ENCODE measurements around the gene KRTAP13-4.

The KRTAP13-4 gene, protein sequence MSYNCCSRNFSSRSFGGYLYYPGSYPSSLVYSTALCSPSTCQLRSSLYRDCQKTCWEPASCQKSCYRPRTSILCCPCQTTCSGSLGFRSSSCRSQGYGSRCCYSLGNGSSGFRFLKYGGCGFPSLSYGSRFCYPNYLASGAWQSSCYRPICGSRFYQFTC

DNA sequence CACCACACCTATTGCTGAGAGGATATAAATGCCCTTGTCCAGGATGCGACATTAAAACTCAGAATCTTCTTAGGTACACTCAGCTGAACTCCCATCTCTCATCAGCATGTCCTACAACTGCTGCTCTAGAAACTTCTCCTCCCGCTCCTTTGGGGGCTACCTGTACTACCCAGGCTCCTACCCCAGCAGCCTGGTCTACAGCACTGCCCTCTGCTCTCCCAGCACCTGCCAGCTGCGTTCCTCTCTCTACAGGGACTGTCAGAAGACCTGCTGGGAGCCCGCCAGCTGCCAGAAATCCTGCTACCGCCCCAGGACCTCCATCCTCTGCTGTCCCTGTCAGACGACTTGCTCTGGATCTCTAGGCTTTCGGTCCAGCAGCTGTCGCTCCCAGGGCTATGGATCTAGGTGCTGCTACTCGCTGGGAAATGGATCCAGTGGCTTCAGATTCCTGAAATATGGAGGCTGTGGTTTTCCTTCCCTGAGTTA is at the start of gene KRTAP13-4:
KRTAP13-4 (plus strand) TSS at position 51 of the 486 bp plus-strand sequence; CDS start at position 107, 56 bp downstream.
- DNase-seq = no peak

DNA sequence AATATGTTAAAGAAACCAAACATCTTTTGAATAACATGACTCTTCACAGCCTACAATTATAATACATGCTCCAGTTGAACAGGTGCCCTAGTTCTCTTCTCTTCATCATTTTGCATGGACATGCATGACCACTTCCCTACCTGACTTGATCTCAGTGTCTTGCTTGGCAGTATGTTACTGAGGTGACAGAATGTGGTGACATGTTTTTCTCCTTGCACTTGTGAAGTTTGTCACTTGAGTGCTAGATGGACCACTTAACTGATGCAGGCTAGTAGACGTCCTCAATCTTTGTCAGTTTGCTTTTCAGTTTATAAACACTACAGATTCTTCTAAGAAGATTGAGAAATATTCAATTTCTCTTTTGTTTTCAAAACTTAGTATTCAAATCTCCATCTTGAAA is 47.8 kb upstream of the KRTAP13-4 start:
- DNase-seq = no peak

DNA sequence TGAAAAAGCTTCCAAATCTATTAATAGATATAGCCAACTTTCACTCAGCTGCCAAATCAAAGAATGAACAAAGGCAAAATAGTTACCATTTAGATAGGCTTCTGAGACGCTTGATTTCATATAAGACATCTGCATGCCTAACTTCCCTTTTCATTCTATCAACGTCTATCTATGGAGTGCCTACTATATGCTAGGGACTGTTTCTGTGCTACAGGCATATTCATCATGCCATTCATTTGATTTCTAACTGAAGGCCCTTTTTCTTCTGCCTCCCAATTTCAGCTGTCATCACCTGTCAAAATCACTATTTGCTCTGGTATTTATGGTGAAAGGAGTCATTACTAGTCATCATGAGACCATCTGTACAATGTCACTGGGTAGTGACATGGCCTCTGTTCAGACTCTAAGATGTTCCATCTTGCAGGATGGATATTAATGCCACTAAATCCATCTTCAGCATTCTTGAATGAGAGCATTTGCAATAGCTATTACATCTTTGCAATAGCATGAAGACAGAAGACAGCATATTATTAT is 38.5 kb upstream of the KRTAP13-4 start:
- DNase-seq = no peak

DNA sequence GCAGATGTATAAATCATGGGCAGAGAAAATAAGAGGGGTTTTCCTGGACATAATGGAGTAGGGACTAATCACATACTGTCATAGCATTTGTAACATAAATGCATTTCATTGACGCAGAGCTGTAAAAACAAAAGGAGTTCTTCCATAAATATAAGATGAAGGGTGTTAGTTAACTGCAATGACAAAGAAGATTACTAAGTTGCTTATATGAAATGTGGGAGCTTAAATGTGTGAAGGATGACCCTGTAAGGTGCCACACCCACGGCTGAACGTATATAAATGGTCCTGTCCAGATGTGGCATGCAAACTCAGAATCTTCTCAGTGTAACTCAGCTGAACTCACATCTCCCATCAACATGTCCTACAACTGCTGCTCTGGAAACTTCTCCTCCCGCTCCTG is 34.3 kb upstream of the KRTAP13-4 start, which contains the start of gene KRTAP13-1:
KRTAP13-1 (plus strand) TSS at position 301 of the 400 bp plus-strand sequence; CDS start at position 357, 56 bp downstream.
- no peak for DNase-seq

GRCh38 chr21:30408782-30409494 is 21.1 kb upstream of the KRTAP13-4 start:
- no peak for DNase-seq

- DNase-seq = no peak
These were observed 14.0 kb upstream of the KRTAP13-4 start for GRCh38 chr21:30415993-30416392.

DNA sequence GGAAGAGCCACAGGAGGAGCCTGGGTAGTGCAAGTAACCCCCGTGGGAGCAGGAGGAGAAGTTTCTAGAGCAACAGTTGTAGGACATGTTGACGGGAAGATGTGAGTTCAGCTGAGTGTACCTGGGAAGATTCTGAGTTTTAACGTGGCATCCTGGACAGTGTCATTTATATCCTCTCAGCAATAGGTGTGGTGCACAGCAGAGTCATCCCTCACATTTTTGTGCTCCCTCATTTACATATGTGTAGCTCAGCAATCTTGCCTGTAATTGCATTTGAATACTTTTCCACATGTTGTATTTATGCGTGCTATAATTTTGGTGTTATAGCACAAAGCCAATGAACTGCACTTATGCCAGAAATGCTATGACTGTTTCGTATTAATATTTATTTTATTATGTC is 4.2 kb upstream of the KRTAP13-4 start, which contains the start of gene KRTAP13-3:
KRTAP13-3 (minus strand) TSS at position 101 of the 400 bp plus-strand sequence; CDS start at position 87, 14 bp downstream.
- DNase-seq = no peak

GRCh38 chr21:30426731-30427130 is 3.3 kb upstream of the KRTAP13-4 start:
- no peak for DNase-seq

DNA sequence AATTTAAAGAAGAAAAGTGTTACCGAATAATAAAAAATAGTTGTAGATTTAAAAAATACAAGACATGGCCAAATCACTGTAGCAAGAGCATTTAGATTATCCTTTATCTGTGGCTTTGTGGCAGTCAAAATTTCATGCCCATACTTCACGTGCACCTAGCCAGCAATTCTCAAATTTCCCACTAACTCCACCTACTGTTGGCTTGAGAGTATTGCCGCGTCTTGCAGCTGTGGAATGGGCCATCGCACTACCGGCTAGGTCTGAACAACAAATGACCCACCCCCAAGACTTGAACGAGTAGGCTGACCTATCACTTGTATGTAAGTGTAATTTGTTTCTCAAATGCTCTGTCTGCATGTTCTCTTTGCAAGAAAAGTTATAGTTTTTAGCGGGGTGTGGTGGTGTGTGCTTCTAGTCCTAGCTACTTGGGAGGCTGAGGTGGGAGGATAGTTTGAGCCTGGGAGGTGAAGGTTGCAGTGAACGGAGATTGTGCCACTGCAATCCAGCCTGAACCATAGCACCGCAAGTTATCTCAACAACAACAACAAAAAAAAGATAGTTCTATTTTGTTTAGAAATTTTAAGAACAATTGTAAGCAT is 4.1 kb downstream of the KRTAP13-4 start:
- DNase-seq = no peak

GRCh38 chr21:30437010-30437565 is 7.1 kb downstream of the KRTAP13-4 start:
- DNase-seq = no peak

GRCh38 chr21:30439975-30440374 is 10.0 kb downstream of the KRTAP13-4 start, which contains the start of gene KRTAP15-1:
TSS of gene KRTAP15-1 (plus strand) at chr21:30440275. CDS start at chr21:30440328, 53 bp downstream.
- DNase-seq = no peak

- DNase-seq = no peak
These were observed 13.2 kb downstream of the KRTAP13-4 start for GRCh38 chr21:30443226-30443625.

DNA sequence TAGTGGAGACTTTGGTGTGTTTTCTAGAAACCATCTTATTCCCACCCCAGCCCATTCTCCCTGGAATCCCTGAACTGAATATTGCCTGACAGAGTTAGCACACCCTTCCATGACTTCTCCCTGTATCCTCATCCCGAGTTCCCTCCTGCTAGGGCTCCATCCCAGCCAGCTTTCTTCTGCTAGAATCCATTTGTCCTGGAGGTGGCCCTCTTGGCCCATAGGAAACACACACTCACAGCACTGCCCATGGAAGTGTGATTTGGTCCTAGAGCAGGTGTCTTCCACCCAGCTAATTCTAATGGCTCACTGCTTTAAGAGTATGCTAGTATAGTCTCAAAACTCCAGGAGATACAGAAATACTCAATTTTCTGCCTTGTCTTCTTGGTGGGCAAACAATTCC is 14.2 kb downstream of the KRTAP13-4 start:
- DNase-seq = no peak

DNA sequence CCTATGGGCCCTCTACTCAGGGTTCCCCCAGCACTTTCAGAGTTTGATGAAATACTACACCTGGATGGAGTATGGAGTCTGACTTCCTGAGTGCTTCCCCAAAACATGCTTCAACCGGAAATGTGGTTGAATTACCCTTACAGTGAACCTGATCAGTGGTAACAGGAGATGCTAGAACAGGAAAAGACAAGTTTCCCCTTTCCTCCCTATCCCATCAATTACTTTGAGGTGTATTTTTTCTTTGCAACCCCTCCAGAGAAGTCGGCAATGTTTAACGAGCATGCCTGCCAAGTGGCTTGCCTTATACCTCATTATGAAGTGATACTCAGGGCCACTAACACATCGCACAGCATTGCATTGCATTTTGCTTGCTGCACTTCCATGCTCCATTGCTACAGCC is 17.0 kb downstream of the KRTAP13-4 start:
- DNase-seq = no peak

GRCh38 chr21:30448514-30448913 is 18.5 kb downstream of the KRTAP13-4 start:
- no peak for DNase-seq

DNA sequence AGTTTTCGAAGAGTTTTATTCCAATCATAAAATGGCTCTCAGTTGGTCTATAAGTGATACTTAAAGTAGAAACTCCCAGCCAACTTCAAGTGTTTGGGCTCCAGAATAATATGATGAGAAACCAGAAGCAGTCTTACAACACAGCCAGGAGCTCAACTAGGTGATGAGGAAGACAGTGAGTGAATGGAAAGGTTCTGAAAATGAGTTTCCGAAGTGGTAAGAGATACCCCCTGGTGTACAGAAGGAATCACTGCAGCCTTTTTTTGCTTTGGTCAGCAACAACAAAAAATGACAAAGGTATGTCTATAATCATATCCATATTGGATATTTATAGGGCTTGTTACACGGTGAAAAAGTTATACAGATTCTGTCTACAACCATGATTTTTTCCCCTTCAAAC is 33.7 kb downstream of the KRTAP13-4 start:
- DNase-seq = no peak

DNA sequence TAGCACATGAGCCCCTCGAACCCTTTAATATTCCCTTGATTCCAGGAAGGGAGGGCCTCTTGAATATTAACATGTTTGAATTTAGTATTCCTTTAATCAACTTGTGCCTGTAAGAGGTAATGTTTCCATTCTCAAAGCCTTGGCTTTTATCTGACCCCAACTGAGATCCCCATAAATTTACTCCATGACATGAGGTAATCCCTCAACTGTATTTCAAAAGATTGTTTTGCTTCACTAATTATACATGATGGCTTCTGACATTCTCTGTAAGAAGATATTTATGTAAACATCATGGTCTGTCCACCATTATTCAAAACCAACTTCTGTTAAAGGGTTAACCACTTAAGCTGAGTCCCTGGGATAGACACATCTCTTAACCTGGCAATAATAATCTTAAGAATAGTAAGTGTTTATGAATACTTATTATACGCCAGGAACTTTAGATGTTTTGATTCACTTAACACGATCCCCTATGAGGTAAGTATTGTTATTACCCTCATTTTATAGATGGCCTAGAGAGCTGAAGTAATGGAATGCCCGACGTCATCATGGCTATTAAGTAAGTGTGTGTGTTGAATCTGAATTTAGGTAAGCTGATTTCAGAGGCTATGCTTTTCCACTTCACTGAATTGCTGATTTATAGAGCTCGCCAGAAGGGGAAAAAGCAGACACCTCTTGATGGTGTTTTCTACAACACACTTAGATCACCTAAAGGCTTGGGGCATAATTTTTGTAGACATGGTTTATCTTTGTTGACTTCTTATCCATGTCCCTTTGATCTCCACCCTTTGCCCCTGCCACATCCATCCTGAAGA is 39.1 kb downstream of the KRTAP13-4 start:
- DNase-seq = no peak

DNA sequence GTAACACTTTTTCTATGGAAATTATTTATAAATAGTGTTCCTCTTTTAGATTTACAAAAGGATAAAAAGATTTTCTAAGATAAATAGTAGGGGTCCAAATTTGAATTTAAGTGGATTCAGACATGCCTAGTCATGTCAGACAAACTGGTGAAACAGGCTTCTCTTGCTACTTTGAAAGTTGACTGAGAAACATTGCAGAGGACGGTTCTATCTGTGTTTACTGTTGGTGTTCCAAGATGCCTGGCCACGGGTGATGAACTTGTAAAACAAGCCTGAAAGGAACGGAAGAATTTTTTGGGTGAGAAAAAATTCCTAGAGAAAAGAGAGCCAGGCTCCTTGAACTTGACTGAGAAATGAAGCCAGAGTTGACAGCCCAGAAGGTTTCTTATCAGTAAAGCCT is 48.0 kb downstream of the KRTAP13-4 start:
- no peak for DNase-seq

- no peak for DNase-seq
These were observed 49.2 kb downstream of the KRTAP13-4 start for GRCh38 chr21:30479259-30479658.

DNA sequence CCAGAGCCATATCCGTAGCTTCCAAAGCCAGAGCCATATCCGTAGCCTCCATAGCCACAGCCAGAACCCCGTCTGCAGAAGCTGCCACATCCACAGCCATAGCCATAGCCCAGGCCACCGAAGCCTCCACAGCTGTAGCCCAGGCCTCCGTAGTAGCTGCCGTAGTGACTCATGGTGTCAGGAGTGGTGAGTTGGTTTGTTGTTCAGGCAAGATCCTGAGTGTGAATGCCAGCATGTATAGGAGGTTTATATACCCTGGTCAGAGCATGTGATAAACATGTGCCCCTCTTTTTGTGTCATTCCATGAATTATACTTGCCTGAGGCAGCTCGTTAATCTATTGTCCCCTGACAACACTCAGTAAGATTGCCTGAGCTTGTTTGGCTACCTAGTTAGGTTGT is 50.1 kb downstream of the KRTAP13-4 start, which contains the start of gene KRTAP19-1:
KRTAP19-1 (minus strand) TSS at position 223 of the 400 bp plus-strand sequence; CDS start at position 173, 50 bp downstream.
- DNase-seq = no peak
